PC-9 (cell line): ENCODE data around the gene KCNJ10. TPM values are rescaled to one million over a fixed set of nuclear protein-coding genes. Genes with fewer than 3 reads are reported as not detected.

Source experiments
- BruUV-seq: library from RNA; stranded (reverse); fragments of 400-500 nt; replicated peaks from 2 replicates; lab custom pipeline; 2021; lab: Mats Ljungman, UMichigan
- CTCF ChIA-PET: fragments of 300-600 bp; sonication (Branson Sonifier 250); formaldehyde crosslinking; loops from one replicate; lab custom pipeline; 2022; ENCODE audit warnings: antibody characterized with exemption; lab: Charles Lee
- POLR2A ChIA-PET: fragments of 300-600 bp; sonication (Branson Sonifier 250); formaldehyde crosslinking; loops from one replicate; lab custom pipeline; 2022; ENCODE audit warnings: antibody characterized with exemption; ENCODE audit not compliant: unreplicated experiment; lab: Charles Lee
- DNase-seq, 2 experiments: peaks; one replicate each; pipeline versions ENCODE4 v3.0.0 to v3.0.0-alpha.2; 2015 to 2022; ENCODE audit warnings: mixed read lengths in 1 of 2
- H2AFZ ChIP-seq: fragments of 200-600 bp; sonication (generic); 2 replicates; pipeline ENCODE4 v1.8.1; 2017; ENCODE audit warnings: antibody characterized with exemption
- H3F3A ChIP-seq: fragments of 200-600 bp; sonication (generic); 2 replicates; pipeline ENCODE4 v1.8.1; 2017; ENCODE audit warnings: antibody characterized with exemption, mild to moderate bottlenecking, low read depth; ENCODE audit not compliant: insufficient read depth
- H3K27ac ChIP-seq: fragments of 200-600 bp; sonication (generic); 2 replicates; pipeline ENCODE4 v1.6.1; 2016; ENCODE audit warnings: mixed run types
- H3K27me3 ChIP-seq: fragments of 200-600 bp; sonication (generic); 2 replicates; pipeline ENCODE4 v1.6.1; 2016; ENCODE audit warnings: low read depth, mixed run types; ENCODE audit not compliant: insufficient read depth
- H3K36me3 ChIP-seq: fragments of 200-600 bp; sonication (generic); 2 replicates; pipeline ENCODE4 v1.6.1; 2016; ENCODE audit warnings: low read depth, mixed run types
- H3K4me1 ChIP-seq: fragments of 200-600 bp; sonication (generic); replicated peaks from 2 replicates; pipeline ENCODE4 v1.6.1; 2016; ENCODE audit warnings: mixed run types; ENCODE audit not compliant: insufficient read depth
- H3K4me2 ChIP-seq: fragments of 200-600 bp; sonication (generic); 2 replicates; pipeline ENCODE4 v1.6.1; 2017; ENCODE audit warnings: mixed run types
- H3K4me3 ChIP-seq: fragments of 200-600 bp; sonication (generic); 2 replicates; pipeline ENCODE4 v1.6.1; 2016; ENCODE audit warnings: mixed run types
- H3K79me2 ChIP-seq: fragments of 200-600 bp; sonication (generic); 2 replicates; pipeline ENCODE4 v1.6.1; 2017; ENCODE audit warnings: low read depth, mixed run types
- H3K9me2 ChIP-seq: fragments of 200-600 bp; sonication (generic); 2 replicates; pipeline ENCODE4 v1.8.1; 2017; ENCODE audit warnings: mild to moderate bottlenecking; ENCODE audit not compliant: insufficient read depth
- H3K9me3 ChIP-seq: fragments of 200-600 bp; sonication (generic); 2 replicates; pipeline ENCODE4 v1.8.1; 2016; ENCODE audit warnings: low read depth; ENCODE audit not compliant: insufficient read depth
- H4K20me1 ChIP-seq: fragments of 200-600 bp; sonication (generic); 2 replicates; pipeline ENCODE4 v1.8.1; 2017; ENCODE audit not compliant: insufficient read depth
- CTCF ChIP-seq: fragments of 200-600 bp; sonication (generic); conservative IDR thresholded peaks from 2 replicates; pipeline ENCODE4 v1.6.1; 2017; ENCODE audit warnings: mixed run types, antibody characterized with exemption, mild to moderate bottlenecking, moderate library complexity
- EZH2 ChIP-seq: fragments of 200-600 bp; sonication (generic); IDR thresholded peaks from 2 replicates; pipeline ENCODE4 v1.8.0; 2017; ENCODE audit warnings: antibody characterized with exemption, low read depth
- intact Hi-C: fragments of 100-400 bp; cut with micrococcal nuclease; formaldehyde crosslinking; loops from one replicate; pipeline ENCODE4 v1.10.0; 2022; ENCODE audit not compliant: unreplicated experiment
- total RNA-seq: library from RNA; stranded (reverse); gene quantifications from 2 replicates; pipeline ENCODE4 v1.2.3, GENCODE V29; 2021

The KCNJ10 gene
- total RNA-seq, 1 experiment from 2014 or later: not detected

GRCh38 chr1:160074865-160075264 lies 4.9 kb upstream of the KCNJ10 start:
- Histone ChIP-seq H3K27ac (no peak overlapping the region), H3K79me2 (no peaks in the 10 kb centered on the region), H3K9me3 (no peaks in the 10 kb centered on the region), H3K27me3 (peaks cover 39% of the 10 kb centered on the region), H2AFZ (no peak overlapping the region), H3K9me2 (no peaks in the 10 kb centered on the region), H3K4me2 (no peak overlapping the region), H3F3A (no peaks in the 10 kb centered on the region), H4K20me1 (no peaks in the 10 kb centered on the region), H3K36me3 (no peaks in the 10 kb centered on the region), H3K4me3 (no peak overlapping the region), H3K4me1 (no peaks in the 10 kb centered on the region)
- BruUV-seq: no TSS peak
- POLR2A ChIA-PET: interaction anchor here (0.6 kb wide), 1 partner anchor 31 kb away, joined by 8 read pairs; no protein-coding TSS in a partner anchor
- CTCF ChIA-PET: no interaction called here
- TF ChIP-seq CTCF (no peak), EZH2 (no peak)
- intact Hi-C loops: no loop called here
- DNase-seq: no peak

- no peaks in the 10 kb centered on the region for H3K9me2 ChIP-seq
- ChIA-PET CTCF (no interaction called here), POLR2A (no interaction called here)
- no TSS peak for BruUV-seq
- H3K27ac ChIP-seq: no peak overlapping the region
- H3K4me3 ChIP-seq: no peak overlapping the region
- intact Hi-C loops: no loop called here
- H3K36me3 ChIP-seq: no peaks in the 10 kb centered on the region
- H3K4me2 ChIP-seq: no peak overlapping the region
- H3K27me3 ChIP-seq: peaks cover 57% of the 10 kb centered on the region
- no peak overlapping the region for H2AFZ ChIP-seq
- no peaks in the 10 kb centered on the region for H3K79me2 ChIP-seq
- TF ChIP-seq EZH2 (no peak), CTCF (no peak)
- H3F3A ChIP-seq: no peaks in the 10 kb centered on the region
- no peaks in the 10 kb centered on the region for H3K9me3 ChIP-seq
- DNase-seq: no peak
- no peaks in the 10 kb centered on the region for H4K20me1 ChIP-seq
- no peaks in the 10 kb centered on the region for H3K4me1 ChIP-seq
Measured at GRCh38 chr1:160071289-160071688, 1.3 kb upstream of the KCNJ10 start.

GRCh38 chr1:160070243-160071163 lies 543 bp upstream of the KCNJ10 start:
- BruUV-seq: no TSS peak
- 0 out of 2 replicates have a peak overlapping the region, but pooled peaks have one; percentile 6 for H2AFZ ChIP-seq
- H3K4me1 ChIP-seq: no peaks in the 10 kb centered on the region
- DNase-seq: peak in 1 of 2 experiments; percentile 54
- H3K9me3 ChIP-seq: no peaks in the 10 kb centered on the region
- H3K79me2 ChIP-seq: no peaks in the 10 kb centered on the region
- H3K4me3 ChIP-seq: peak overlapping the region; percentile 34; the same call in 1 of the 2 replicates
- peak overlapping the region; percentile 71 for H3K4me2 ChIP-seq
- ChIA-PET POLR2A (interaction anchor here (0.7 kb wide), 1 partner anchor 982 kb away, joined by 5 read pairs; no protein-coding TSS in a partner anchor), CTCF (interaction anchor here (0.6 kb wide), 1 partner anchor 149 kb away, joined by 5 read pairs; no protein-coding TSS in a partner anchor)
- peaks cover 57% of the 10 kb centered on the region for H3K27me3 ChIP-seq
- H3F3A ChIP-seq: no peaks in the 10 kb centered on the region
- H3K27ac ChIP-seq: no peak overlapping the region
- no peak for TF ChIP-seq CTCF
- no peak for TF ChIP-seq EZH2
- intact Hi-C loops: no loop called here
- H4K20me1 ChIP-seq: no peaks in the 10 kb centered on the region
- H3K36me3 ChIP-seq: no peaks in the 10 kb centered on the region
- no peaks in the 10 kb centered on the region for H3K9me2 ChIP-seq
